Dermis microvascular lymphatic vessel endothelial cell (primary cell): Measurements from ENCODE around the gene PRKCZ. TPM values are rescaled to one million over a fixed set of nuclear protein-coding genes. Genes with fewer than 3 reads are reported as not detected.

Source experiments
- DNase-seq, 2 donors: peaks; one replicate each; pipeline versions ENCODE4 v3.0.0 to v3.0.0-alpha.2; 2010; ENCODE audit warnings: low read depth in 2 of 2
- total RNA-seq: library from RNA; depleted of rRNA; stranded (reverse); fragments of >200 nt; gene quantifications from 2 replicates; pipeline ENCODE4 v1.2.1, GENCODE V29; 2014

PRKCZ gene
- total RNA-seq, 1 donor from 2014 or later: 24.0 TPM

- no peak for DNase-seq
These were observed 105.0 kb downstream of the PRKCZ start for GRCh38 chr1:2155147-2155598.

GRCh38 chr1:2155788-2156187 lies 105.6 kb downstream of the PRKCZ start:
- DNase-seq: no peak

- DNase-seq: no peak
These were observed 106.7 kb downstream of the PRKCZ start for GRCh38 chr1:2156866-2157265.

GRCh38 chr1:2157856-2158255 lies 107.6 kb downstream of the PRKCZ start:
- no peak for DNase-seq

GRCh38 chr1:2158272-2158671 lies 108.1 kb downstream of the PRKCZ start:
- DNase-seq: no peak

- no peak for DNase-seq
These were observed 108.9 kb downstream of the PRKCZ start for GRCh38 chr1:2159124-2159523.

- DNase-seq: no peak
These were observed 110.5 kb downstream of the PRKCZ start for GRCh38 chr1:2160451-2161300.

GRCh38 chr1:2163205-2163604 lies 113.0 kb downstream of the PRKCZ start:
- peak in 1 of 2 donors; percentile 19 for DNase-seq

GRCh38 chr1:2165646-2166045 lies 115.4 kb downstream of the PRKCZ start:
- no peak for DNase-seq

- no peak for DNase-seq
These were observed 116.0 kb downstream of the PRKCZ start for GRCh38 chr1:2166254-2166653.

- DNase-seq: no peak
These were observed 116.5 kb downstream of the PRKCZ start for GRCh38 chr1:2166695-2167094.

- no peak for DNase-seq
These were observed 117.9 kb downstream of the PRKCZ start for GRCh38 chr1:2168090-2168489.

- DNase-seq: no peak
These were observed 118.3 kb downstream of the PRKCZ start for GRCh38 chr1:2168535-2168934.

- DNase-seq: no peak
These were observed 119.1 kb downstream of the PRKCZ start for GRCh38 chr1:2169200-2169836.

GRCh38 chr1:2170211-2170610 lies 120.0 kb downstream of the PRKCZ start:
- no peak for DNase-seq

GRCh38 chr1:2172012-2172411 lies 121.8 kb downstream of the PRKCZ start:
- DNase-seq: no peak

GRCh38 chr1:2172551-2173146 lies 122.4 kb downstream of the PRKCZ start:
- DNase-seq: no peak

GRCh38 chr1:2173546-2174347 lies 123.5 kb downstream of the PRKCZ start:
- DNase-seq: no peak

- peak; percentile 27 to 69 for DNase-seq
These were observed 124.3 kb downstream of the PRKCZ start for GRCh38 chr1:2174348-2175054.

GRCh38 chr1:2175055-2175414 lies 124.8 kb downstream of the PRKCZ start:
- DNase-seq: no peak
